DMS153 treated with DMSO at 0.1 percent for 48 hours (cell line): ENCODE measurements around the gene TLE4.
A peak's percentile ranks its signal among the peaks of the same experiment; 100 is the strongest.
"Not testable (repeated sequence)": the region's sequence is repeated elsewhere in the genome, so short reads cannot be mapped to it uniquely, and the experiment has no call there.

Experiments
- DNase-seq: peaks from one replicate; lab custom pipeline; 2025; ENCODE audit not compliant: unreplicated experiment; lab: John Stamatoyannopoulos, UW

TLE4 gene

GRCh38 chr9:79571309-79572031 is at the start of gene TLE4:
Gene TLE4 (plus strand): TSS chr9:79571965. CDS start chr9:79572791, 826 bp downstream.
- peak; percentile 99 for DNase-seq

DNA sequence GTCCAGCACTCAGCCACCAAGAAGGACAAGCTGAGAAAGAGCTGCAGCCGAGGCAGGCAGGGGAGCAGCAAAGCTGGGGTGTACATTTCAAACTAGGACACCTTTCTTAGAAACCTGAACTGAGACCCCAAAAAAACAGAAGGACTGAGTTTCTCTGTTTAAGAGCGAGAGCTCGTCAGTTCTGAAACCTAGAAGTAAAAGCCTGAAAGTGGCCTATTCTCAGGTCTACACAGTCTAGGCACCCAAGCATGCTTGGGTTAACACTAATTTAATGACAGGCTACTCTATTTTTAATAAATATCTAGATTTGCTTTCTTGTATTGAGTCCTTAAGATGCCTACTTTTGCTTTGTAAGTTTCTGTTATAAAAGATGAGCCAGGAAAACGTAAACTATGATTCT is 49.0 kb upstream of the TLE4 start:
- DNase-seq: no peak

DNA sequence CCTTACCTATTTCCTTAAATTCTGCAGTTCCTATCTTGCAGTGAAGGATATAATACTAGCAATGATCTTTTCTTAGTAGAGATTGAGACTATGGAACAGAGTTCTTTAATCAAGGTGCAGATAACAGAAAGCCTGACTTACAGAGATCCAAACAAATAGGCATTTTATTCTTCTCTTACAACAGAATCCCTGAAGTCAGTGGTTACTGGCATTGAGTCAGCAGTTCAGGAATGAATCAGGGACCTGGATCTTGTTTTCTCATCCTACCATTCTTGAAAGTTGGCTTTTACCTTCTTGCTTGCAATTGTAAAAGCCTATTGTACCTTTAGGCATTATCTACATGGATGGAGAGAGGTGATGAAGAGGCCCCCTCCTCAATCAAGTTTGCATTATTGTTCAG is 47.5 kb upstream of the TLE4 start:
- no peak for DNase-seq

GRCh38 chr9:79526149-79526672 is 45.6 kb upstream of the TLE4 start:
- no peak for DNase-seq

GRCh38 chr9:79535534-79535933 is 36.2 kb upstream of the TLE4 start:
- no peak for DNase-seq

GRCh38 chr9:79537838-79538237 is 33.9 kb upstream of the TLE4 start:
- DNase-seq: no peak

- DNase-seq: no peak
Measured at GRCh38 chr9:79542735-79543620, 28.8 kb upstream of the TLE4 start.

DNA sequence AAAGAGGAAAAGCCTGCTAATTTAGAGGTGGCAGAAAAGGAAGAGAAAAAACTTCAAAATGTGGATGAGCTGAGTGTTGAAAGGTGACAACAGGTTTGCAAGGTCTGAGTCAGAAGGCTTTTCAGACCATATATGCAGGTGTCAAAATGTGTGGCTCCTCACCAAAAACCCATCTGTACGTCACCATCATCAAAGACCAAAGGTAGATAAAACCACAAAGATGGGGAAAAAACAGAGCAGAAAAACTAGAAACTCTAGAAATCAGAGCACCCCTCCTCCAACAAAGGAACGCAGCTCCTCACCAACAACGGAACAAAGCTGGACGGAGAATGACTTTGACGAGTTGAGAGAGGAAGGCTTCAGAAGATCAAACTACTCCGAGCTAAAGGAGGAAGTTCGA is 27.4 kb upstream of the TLE4 start:
- not testable (repeated sequence) for DNase-seq

- DNase-seq: no peak
Measured at GRCh38 chr9:79551586-79551985, 20.2 kb upstream of the TLE4 start.

DNA sequence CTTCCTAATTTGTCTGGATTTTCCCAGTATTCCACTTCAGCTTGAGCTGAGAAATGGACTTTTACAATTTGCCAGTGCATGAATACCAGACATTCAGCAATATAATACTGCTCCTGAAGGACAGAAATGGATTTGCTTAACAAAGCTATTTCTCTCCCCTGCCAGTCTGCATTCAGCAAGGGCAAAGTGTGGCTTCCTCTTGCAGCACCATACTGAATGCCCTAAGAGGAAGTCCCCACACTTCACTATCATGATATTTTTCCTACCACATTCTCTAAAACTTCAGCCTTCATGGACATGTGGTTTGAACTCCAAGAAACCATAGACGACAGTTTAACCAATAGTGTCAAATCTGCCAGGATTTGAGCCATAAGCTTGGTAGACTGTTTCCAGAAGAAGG is 19.8 kb upstream of the TLE4 start:
- no peak for DNase-seq

- DNase-seq: no peak
Measured at GRCh38 chr9:79555474-79556089, 16.2 kb upstream of the TLE4 start.

- DNase-seq: peak; percentile 89
Measured at GRCh38 chr9:79559495-79560181, 12.1 kb upstream of the TLE4 start.

- DNase-seq: no peak
Measured at GRCh38 chr9:79562749-79563386, 8.9 kb upstream of the TLE4 start.

- DNase-seq: no peak
Measured at GRCh38 chr9:79564105-79564504, 7.7 kb upstream of the TLE4 start.

DNA sequence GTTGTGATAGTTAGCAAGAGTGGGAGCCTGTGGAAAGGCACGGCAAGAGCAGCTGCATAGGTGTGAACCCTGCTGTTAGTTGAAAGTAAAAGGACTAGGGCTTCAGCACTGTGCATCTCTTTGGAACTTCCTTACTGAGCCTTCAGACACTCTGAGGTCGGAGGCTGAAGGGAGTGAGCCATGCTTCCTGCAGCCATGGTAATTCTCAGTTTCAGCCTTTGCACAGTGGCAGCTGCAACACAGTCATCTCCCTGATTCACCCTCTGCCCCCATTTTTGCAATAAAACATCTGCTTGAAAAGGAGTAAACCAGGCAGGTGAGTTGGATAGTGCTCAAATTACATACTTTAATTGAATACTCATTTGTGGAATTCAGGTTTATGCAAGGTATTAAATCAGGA is 6.5 kb upstream of the TLE4 start:
- DNase-seq: no peak

GRCh38 chr9:79567671-79568098 is 4.1 kb upstream of the TLE4 start:
- no peak for DNase-seq

- DNase-seq: no peak
Measured at GRCh38 chr9:79568337-79569101, 3.2 kb upstream of the TLE4 start.

DNA sequence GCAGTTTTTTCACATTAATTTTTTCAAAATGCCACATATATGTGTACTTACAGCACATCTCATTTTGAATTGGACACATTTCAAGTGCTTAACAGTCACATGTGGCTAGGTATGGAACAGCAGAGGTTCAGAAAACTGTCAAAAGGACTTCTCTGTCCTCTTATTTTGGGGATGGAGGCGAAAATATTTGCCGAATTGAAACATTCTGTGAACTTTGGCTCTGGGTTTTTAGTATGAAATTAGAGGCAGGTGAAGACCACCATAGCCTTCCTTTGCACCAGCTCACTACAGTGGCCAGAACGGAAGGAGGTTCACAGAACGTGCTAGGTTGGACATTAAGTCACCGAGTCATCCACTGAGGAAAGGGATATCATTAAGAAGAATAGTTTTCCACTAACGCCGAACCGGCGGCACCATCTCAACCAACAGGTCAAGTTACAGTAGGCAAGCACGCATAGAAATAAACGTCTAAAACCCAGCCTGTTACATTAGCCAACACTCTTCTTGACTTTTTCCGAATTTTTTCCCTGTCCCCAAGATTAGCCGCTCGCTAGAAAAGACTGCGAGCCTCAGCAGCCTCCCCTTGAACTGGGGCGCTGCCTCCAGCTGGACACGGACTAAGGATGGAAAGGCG is 1.8 kb upstream of the TLE4 start:
- DNase-seq: no peak
